KMS-11 (cell line): ENCODE data around the gene TENT4B.

Experiments used
- H2AFZ ChIP-seq: fragments of 200-600 bp; sonication (generic); 2 replicates; pipeline ENCODE4 v1.6.1; 2016; ENCODE audit warnings: antibody characterized with exemption, mixed run types, low read depth
- H3K27ac ChIP-seq: fragments of 200-600 bp; sonication (generic); 2 replicates; pipeline ENCODE4 v1.6.1; 2016; ENCODE audit warnings: mild to moderate bottlenecking, mixed run types
- H3K27me3 ChIP-seq: fragments of 200-600 bp; sonication (generic); 2 replicates; pipeline ENCODE4 v1.6.1; 2017; ENCODE audit warnings: mild to moderate bottlenecking, low read depth, mixed run types, moderate library complexity; ENCODE audit not compliant: insufficient read depth
- H3K36me3 ChIP-seq: fragments of 200-600 bp; sonication (generic); 2 replicates; pipeline ENCODE4 v1.6.1; 2017; ENCODE audit warnings: mild to moderate bottlenecking, mixed run types; ENCODE audit not compliant: insufficient read depth
- H3K4me1 ChIP-seq: fragments of 200-600 bp; sonication (generic); 2 replicates; pipeline ENCODE4 v1.6.1; 2016; ENCODE audit warnings: mild to moderate bottlenecking, low read depth, mixed run types; ENCODE audit not compliant: poor library complexity, severe bottlenecking
- H3K4me2 ChIP-seq: fragments of 200-600 bp; sonication (generic); 2 replicates; pipeline ENCODE4 v1.7.0; 2016; ENCODE audit warnings: mild to moderate bottlenecking, mixed run types
- H3K4me3 ChIP-seq: fragments of 200-600 bp; sonication (generic); IDR thresholded peaks from 2 replicates; pipeline ENCODE4 v1.6.1; 2017; ENCODE audit warnings: low read depth, low read length, mixed read lengths; ENCODE audit not compliant: insufficient read depth
- H3K79me2 ChIP-seq: fragments of 200-600 bp; sonication (generic); 2 replicates; pipeline ENCODE4 v1.6.1; 2016; ENCODE audit warnings: low read depth, mixed run types; ENCODE audit not compliant: insufficient read depth
- H3K9ac ChIP-seq: fragments of 200-600 bp; sonication (generic); 2 replicates; pipeline ENCODE4 v1.6.1; 2016; ENCODE audit warnings: mild to moderate bottlenecking, mixed run types
- H4K20me1 ChIP-seq: fragments of 200-600 bp; sonication (generic); 2 replicates; pipeline ENCODE4 v1.6.1; 2016; ENCODE audit warnings: mild to moderate bottlenecking, mixed run types; ENCODE audit not compliant: insufficient read depth
- CTCF ChIP-seq: fragments of 200-600 bp; sonication (generic); conservative IDR thresholded peaks from 2 replicates; pipeline ENCODE4 v1.6.1; 2017; ENCODE audit warnings: low read depth, mild to moderate bottlenecking, antibody characterized with exemption, low read length, moderate library complexity, mixed read lengths

The TENT4B gene

GRCh38 chr16:50252082-50252611, 99.0 kb downstream of the TENT4B start:
- no peak overlapping the region for H3K27ac ChIP-seq
- no peaks in the 10 kb centered on the region for H4K20me1 ChIP-seq
- H3K36me3 ChIP-seq: no peaks in the 10 kb centered on the region
- H3K27me3 ChIP-seq: no peaks in the 10 kb centered on the region
- TF ChIP-seq CTCF: no peak
- no peak overlapping the region for H3K4me3 ChIP-seq
- no peaks in the 10 kb centered on the region for H3K79me2 ChIP-seq
- no peaks in the 10 kb centered on the region for H3K4me1 ChIP-seq
- no peak overlapping the region for H2AFZ ChIP-seq
- no peak overlapping the region for H3K9ac ChIP-seq
- no peak overlapping the region for H3K4me2 ChIP-seq

GRCh38 chr16:50252874-50253513, 99.9 kb downstream of the TENT4B start:
- H4K20me1 ChIP-seq: no peaks in the 10 kb centered on the region
- no peaks in the 10 kb centered on the region for H3K36me3 ChIP-seq
- H2AFZ ChIP-seq: no peak overlapping the region
- H3K9ac ChIP-seq: no peak overlapping the region
- H3K4me2 ChIP-seq: no peak overlapping the region
- H3K79me2 ChIP-seq: no peaks in the 10 kb centered on the region
- no peak overlapping the region for H3K27ac ChIP-seq
- no peaks in the 10 kb centered on the region for H3K27me3 ChIP-seq
- no peaks in the 10 kb centered on the region for H3K4me1 ChIP-seq
- TF ChIP-seq CTCF: no peak
- no peak overlapping the region for H3K4me3 ChIP-seq

- Histone ChIP-seq H3K79me2 (no peaks in the 10 kb centered on the region), H3K36me3 (no peaks in the 10 kb centered on the region), H4K20me1 (no peaks in the 10 kb centered on the region), H2AFZ (no peak overlapping the region), H3K4me3 (no peak overlapping the region), H3K9ac (no peak overlapping the region), H3K27ac (no peak overlapping the region), H3K27me3 (no peaks in the 10 kb centered on the region), H3K4me1 (no peaks in the 10 kb centered on the region), H3K4me2 (no peak overlapping the region)
- TF ChIP-seq CTCF: no peak
Observed at GRCh38 chr16:50253514-50253910, 100.4 kb downstream of the TENT4B start.

- no peaks in the 10 kb centered on the region for H3K4me1 ChIP-seq
- no peak overlapping the region for H3K9ac ChIP-seq
- no peak for TF ChIP-seq CTCF
- no peaks in the 10 kb centered on the region for H3K79me2 ChIP-seq
- H3K4me3 ChIP-seq: no peak overlapping the region
- no peaks in the 10 kb centered on the region for H3K36me3 ChIP-seq
- no peak overlapping the region for H3K4me2 ChIP-seq
- no peak overlapping the region for H2AFZ ChIP-seq
- H4K20me1 ChIP-seq: no peaks in the 10 kb centered on the region
- no peaks in the 10 kb centered on the region for H3K27me3 ChIP-seq
- H3K27ac ChIP-seq: no peak overlapping the region
Observed at GRCh38 chr16:50254072-50254471, 101.0 kb downstream of the TENT4B start.
